Body of pancreas (tissue), 4 donors: ENCODE results near the gene TRIM37.

Source experiments
- CTCF ChIP-seq, 7 experiments: fragments of 450-650 bp in 4 of 7; fragments of 200-600 bp in 3 of 7; sonication (generic) in 3 of 7; IDR thresholded peaks; one replicate each; pipeline ENCODE4 v1.5.1; 2016 to 2019; ENCODE audit warnings: antibody characterized with exemption in 7 of 7
- POLR2A ChIP-seq, 3 donors: fragments of 450-650 bp; IDR thresholded peaks; one replicate each; pipeline ENCODE4 v1.6.1; 2016; ENCODE audit warnings: antibody characterized with exemption in 3 of 3, mild to moderate bottlenecking in 2 of 3

GRCh38 chr17:58932956-58933355, 173.7 kb downstream of the TRIM37 start:
- TF ChIP-seq CTCF (IDR thresholded peaks at IDR 0.05): no peak
- no peak for TF ChIP-seq POLR2A (IDR thresholded peaks at IDR 0.05)
